ENCODE results near the gene MIF.
"Not testable (repeated sequence)": the region's sequence is repeated elsewhere in the genome, so short reads cannot be mapped to it uniquely, and the experiment has no call there.

The MIF gene

DNA sequence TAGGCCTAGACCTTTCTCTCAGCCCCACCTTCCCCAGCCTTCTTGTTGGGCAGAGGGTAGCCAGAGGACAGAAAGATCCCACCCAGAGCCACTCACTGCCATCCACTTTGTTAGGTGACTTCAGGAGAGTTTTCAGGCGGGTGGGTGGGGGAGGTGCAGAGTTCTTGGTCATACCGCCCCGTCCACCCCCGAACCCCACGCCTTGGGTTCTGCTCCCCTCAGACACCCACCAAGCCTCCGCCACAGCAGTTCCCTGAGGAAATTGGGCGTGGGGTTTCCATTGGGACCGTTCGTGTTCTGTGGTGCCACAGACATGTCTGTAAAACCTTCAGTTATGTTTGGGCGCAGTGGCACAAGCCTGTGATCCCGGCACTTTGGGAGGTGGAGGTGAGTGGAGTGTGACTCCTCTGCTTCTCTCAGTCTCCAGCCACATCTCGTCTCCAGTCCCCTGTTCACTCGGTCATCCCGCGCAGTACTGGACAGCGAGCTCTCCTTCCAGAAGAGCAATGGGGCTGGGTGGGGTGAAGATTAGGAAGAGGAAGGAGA lies 1.5 kb downstream of the MIF start:
- TF ChIP-seq, protein P1, sequence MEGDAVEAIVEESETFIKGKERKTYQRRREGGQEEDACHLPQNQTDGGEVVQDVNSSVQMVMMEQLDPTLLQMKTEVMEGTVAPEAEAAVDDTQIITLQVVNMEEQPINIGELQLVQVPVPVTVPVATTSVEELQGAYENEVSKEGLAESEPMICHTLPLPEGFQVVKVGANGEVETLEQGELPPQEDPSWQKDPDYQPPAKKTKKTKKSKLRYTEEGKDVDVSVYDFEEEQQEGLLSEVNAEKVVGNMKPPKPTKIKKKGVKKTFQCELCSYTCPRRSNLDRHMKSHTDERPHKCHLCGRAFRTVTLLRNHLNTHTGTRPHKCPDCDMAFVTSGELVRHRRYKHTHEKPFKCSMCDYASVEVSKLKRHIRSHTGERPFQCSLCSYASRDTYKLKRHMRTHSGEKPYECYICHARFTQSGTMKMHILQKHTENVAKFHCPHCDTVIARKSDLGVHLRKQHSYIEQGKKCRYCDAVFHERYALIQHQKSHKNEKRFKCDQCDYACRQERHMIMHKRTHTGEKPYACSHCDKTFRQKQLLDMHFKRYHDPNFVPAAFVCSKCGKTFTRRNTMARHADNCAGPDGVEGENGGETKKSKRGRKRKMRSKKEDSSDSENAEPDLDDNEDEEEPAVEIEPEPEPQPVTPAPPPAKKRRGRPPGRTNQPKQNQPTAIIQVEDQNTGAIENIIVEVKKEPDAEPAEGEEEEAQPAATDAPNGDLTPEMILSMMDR (IDR thresholded peaks at IDR 0.05; ENCODE audit: control insufficient read depth, insufficient read depth, low read depth, low read length, missing control alignments): no peak
- peak overlapping the region; percentile 83 for H3K4me3 ChIP-seq (ENCODE audit: control insufficient read depth, low read depth, low read length)

DNA sequence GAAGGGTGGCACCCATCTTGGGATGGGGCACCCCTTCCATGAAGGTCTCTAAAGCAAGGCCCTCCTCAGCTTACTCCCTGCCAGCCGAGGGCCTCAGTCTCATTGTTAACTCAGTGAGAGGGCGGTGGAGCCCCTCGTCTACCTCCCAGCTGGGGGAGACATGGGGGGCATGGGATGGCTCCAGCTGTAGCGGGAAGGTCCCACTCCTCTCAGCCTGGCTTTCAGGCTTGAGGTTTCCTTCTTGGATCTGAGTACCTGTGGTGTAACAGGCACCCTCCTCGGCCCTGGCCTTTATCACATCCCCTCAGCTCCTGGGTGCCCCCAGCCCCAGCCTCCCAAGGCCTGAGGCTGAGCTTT lies 2.0 kb downstream of the MIF start:
- no peak for DNase-seq (ENCODE audit: low read depth)
- H3K4me3 ChIP-seq (ENCODE audit: control insufficient read depth, low read depth, low read length): no peak overlapping the region
- TF ChIP-seq, protein P1 (IDR thresholded peaks at IDR 0.05; ENCODE audit: control insufficient read depth, insufficient read depth, low read depth, low read length, missing control alignments): no peak

More for the DNA sequence above, 1.5 kb downstream of the MIF start:
- no peak for DNase-seq (ENCODE audit: low read depth)

DNA sequence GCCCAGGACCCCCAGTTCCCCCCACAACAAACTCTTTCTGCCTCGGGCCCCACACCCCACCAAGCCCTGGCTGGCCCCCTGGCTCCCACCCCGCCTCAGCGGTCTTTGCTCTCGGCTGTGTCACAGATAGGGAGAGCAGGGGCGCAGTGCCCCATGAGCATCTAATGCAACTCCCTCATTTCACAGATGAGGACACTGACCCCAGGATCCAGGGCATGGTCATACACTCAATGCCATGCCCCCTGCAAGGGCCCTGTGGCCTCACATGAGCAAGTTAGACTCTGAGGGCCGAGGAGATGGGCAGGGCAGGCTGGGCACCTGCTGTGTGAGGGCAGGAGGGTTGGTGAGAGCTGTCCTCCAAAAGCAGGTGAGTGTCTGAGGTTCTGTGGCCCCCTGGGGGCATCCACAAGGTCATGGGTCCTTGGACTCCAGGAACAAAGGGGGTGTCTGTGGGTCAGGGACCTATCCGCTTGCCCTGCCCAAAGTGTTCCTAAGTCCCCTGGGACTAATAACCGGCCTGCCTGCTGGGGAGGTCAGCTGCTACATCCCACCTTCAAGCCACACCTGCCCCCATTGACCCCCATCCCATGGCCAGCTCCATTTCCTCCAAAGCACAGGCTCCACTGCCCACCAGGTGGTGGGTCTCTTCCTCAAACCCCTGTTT lies 2.5 kb downstream of the MIF start:
- TF ChIP-seq, protein P1 (IDR thresholded peaks at IDR 0.05; ENCODE audit: control insufficient read depth, insufficient read depth, low read depth, low read length, missing control alignments): no peak
- H3K4me3 ChIP-seq (ENCODE audit: control insufficient read depth, low read depth, low read length): no peak overlapping the region
- DNase-seq (ENCODE audit: low read depth): no peak

DNA sequence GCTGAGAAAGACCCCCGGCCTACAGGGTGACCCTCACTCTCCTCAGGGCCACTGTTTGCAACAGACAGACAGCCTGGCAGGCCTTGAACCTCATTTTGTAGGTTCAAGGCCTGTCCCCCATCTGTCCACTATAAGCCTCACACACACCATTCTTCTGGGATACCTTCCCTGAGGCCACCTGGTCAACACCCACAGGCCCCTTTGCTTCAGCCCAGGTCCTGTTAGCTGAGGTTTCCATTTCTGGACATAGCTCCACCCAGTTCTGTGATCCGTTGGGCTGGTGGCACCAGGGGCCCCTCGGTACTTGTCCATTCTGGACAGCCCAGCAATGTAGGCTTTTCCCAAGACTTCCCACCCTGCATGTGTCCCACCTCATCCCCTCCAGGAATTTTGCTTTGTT lies 3.1 kb downstream of the MIF start:
- DNase-seq (ENCODE audit: low read depth): no peak
- no peak overlapping the region for H3K4me3 ChIP-seq (ENCODE audit: control insufficient read depth, low read depth, low read length)
- TF ChIP-seq, protein P1 (IDR thresholded peaks at IDR 0.05; ENCODE audit: control insufficient read depth, insufficient read depth, low read depth, low read length, missing control alignments): no peak

- no peak overlapping the region for H3K4me3 ChIP-seq (ENCODE audit: control insufficient read depth, low read depth, low read length)
- no peak for DNase-seq (ENCODE audit: low read depth)
- TF ChIP-seq, protein P1 (IDR thresholded peaks at IDR 0.05; ENCODE audit: control insufficient read depth, insufficient read depth, low read depth, low read length, missing control alignments): no peak
Observed at GRCh38 chr22:23898006-23898974, 4.1 kb downstream of the MIF start.

- no peak for DNase-seq (ENCODE audit: low read depth)
- TF ChIP-seq, protein P1 (IDR thresholded peaks at IDR 0.05; ENCODE audit: control insufficient read depth, insufficient read depth, low read depth, low read length, missing control alignments): no peak
- no peak overlapping the region for H3K4me3 ChIP-seq (ENCODE audit: control insufficient read depth, low read depth, low read length)
Observed at GRCh38 chr22:23899042-23899745, 5.0 kb downstream of the MIF start.

DNA sequence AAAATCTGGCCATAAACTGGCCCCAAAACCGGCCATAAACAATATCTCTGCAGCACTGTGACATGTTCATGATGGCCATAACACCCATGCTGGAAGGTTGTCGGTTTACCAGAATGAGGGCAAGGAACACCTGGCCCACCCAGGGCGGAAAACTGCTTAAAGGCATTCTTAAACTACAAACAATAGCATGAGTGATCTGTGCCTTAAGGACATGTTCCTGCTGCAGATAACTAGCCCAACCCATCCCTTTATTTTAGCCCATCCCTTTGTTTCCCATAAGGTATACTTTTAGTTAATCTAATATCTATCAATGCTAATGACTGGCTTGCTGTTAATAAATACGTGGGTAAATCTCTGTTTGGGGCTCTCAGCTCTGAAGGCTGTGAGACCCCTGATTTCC lies 6.0 kb downstream of the MIF start:
- not testable (repeated sequence) for H3K4me3 ChIP-seq (ENCODE audit: control insufficient read depth, low read depth, low read length); DNase-seq (ENCODE audit: low read depth)

Data from AG09309 (cell line).